Measurements from ENCODE around the gene OGFR.

Gene OGFR

DNA sequence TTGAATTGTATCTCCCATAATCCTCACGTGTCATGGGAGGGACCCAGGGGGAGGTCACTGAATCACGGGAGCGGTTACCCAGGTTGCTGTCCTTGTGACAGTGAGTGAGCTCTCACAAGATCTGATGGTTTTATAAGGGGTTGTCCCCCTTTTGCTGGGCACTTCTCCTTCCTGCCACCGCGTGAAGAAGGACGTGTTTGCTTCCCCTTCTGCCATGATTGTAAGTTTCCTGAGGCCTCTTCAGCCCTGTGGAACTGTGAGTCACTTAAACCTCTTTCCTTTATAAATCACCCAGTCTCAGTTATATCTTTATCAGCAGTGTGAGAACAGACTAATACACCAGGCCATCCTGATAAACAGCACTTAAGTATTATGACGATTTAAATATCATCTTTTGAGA, 17.3 kb upstream of the OGFR start:
- TF ChIP-seq, protein P1, sequence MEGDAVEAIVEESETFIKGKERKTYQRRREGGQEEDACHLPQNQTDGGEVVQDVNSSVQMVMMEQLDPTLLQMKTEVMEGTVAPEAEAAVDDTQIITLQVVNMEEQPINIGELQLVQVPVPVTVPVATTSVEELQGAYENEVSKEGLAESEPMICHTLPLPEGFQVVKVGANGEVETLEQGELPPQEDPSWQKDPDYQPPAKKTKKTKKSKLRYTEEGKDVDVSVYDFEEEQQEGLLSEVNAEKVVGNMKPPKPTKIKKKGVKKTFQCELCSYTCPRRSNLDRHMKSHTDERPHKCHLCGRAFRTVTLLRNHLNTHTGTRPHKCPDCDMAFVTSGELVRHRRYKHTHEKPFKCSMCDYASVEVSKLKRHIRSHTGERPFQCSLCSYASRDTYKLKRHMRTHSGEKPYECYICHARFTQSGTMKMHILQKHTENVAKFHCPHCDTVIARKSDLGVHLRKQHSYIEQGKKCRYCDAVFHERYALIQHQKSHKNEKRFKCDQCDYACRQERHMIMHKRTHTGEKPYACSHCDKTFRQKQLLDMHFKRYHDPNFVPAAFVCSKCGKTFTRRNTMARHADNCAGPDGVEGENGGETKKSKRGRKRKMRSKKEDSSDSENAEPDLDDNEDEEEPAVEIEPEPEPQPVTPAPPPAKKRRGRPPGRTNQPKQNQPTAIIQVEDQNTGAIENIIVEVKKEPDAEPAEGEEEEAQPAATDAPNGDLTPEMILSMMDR (IDR thresholded peaks at IDR 0.05; ENCODE audit: control insufficient read depth, insufficient read depth, low read depth, low read length, missing control alignments), result no peak
- H3K4me3 ChIP-seq (ENCODE audit: control insufficient read depth, low read depth, low read length), result no peak overlapping the region
- no peak for DNase-seq (ENCODE audit: low read depth)

DNA sequence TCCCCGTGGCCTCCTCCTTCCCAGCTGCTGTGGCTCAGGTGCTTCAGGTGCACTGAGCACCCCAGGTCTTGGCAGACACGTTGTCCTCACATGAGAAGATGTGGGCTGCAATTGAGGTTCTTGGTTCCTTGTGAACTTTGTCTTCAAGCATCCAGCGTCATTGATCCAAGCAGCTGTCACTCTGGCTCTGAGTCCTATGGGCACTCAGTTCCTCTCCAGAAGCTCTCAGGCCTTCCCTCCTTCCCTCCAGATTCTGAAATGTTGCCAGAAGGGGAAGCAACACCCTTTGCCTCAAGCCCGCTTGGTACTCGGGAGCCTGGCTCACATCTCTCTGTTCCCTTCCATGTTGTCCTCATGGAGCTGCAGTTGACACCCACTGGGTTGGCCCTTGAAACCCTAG, 16.8 kb upstream of the OGFR start:
- TF ChIP-seq, protein P1 (IDR thresholded peaks at IDR 0.05; ENCODE audit: control insufficient read depth, insufficient read depth, low read depth, low read length, missing control alignments), result no peak
- DNase-seq (ENCODE audit: low read depth), result no peak

DNA sequence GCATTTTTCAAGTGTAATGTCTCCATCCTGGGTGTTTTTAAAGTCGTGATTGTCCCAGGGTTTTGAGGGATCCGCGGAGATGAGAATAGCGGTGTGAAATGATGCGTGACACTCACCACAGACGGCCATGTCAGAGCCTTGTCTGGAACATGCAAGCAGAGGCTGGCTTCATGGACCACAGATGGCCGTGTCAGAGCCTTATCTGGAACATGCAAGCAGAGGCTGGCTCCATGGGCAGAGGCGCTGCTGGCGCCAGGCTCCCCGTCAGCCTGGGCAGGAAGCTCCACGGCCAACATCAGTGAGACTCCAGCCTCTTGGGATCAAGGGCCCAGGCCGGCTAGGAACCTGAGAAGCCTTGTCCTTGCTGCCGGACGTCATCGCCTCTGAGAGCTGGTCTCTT, 16.0 kb upstream of the OGFR start:
- H3K4me3 ChIP-seq (ENCODE audit: control insufficient read depth, low read depth, low read length), result no peak overlapping the region
- no peak for DNase-seq (ENCODE audit: low read depth)

More for the DNA sequence above, 16.8 kb upstream of the OGFR start:
- no peak overlapping the region for H3K4me3 ChIP-seq (ENCODE audit: control insufficient read depth, low read depth, low read length)

DNA sequence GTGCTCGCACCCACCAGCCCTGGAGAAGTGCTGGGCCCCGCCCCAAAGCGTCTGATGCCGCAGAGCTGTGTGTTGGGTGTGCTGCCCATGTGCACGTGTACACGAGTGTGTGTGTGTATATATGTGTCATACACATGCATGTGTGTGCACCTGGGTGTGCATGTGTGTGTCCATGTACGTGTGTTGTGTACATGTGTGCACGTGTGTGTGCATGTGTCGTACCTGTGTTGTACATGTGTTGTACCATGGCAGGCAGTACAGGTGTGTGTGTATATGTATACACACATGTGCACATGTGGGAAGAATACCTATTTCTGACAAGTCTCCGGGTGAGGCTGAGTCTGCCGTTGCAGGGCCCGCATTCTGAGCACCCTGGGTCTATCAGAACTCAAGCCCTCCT, 14.6 kb upstream of the OGFR start:
- no peak for DNase-seq (ENCODE audit: low read depth)
- H3K4me3 ChIP-seq (ENCODE audit: control insufficient read depth, low read depth, low read length), result no peak overlapping the region

More for the DNA sequence above, 16.0 kb upstream of the OGFR start:
- TF ChIP-seq, protein P1 (IDR thresholded peaks at IDR 0.05; ENCODE audit: control insufficient read depth, insufficient read depth, low read depth, low read length, missing control alignments), result no peak

DNA sequence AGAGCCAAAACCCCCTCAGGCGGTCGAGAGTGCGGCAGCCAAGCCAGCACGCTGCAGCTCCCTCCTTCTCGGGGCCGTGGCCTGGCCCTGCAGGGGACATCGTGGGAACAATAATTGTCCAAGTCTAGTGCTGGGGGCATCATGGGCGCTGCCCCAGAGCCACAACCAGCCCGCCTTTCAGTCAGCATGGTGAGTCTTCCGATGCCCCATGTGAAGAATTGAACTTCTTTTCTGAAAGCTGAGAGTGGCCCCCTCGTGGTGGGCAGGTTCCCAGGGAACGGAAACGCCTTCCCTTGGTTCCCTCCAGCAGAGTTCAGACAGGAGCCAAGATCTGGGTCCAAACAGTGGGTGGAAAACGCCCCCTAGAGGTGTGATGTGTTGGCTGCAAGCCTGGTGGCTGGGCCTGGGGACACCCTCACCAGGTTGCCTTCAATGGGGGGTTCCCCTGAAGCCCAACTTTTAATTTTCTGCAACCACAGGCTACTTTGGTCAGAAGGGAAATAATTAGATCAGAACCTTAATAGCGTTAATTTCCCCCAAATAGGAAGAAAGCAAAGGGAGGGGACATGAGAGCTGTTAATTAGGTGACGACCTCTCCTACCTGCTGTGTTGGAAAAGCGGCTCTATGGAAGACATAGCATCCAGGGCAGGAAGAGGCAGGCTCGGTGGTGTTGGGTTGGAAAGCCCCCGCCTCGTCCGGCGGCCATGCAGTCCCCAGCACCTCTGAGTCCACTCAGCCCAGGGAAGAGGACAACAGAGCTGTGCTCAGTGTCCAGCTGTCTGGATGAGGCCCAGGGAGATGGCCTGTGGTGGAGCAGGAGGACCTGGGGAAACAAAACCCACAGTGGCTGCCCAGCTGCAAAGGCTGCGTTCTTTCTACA, 13.1 kb upstream of the OGFR start:
- H3K4me3 ChIP-seq (ENCODE audit: control insufficient read depth, low read depth, low read length), result no peak overlapping the region
- TF ChIP-seq, protein P1 (IDR thresholded peaks at IDR 0.05; ENCODE audit: control insufficient read depth, insufficient read depth, low read depth, low read length, missing control alignments), result peak; percentile 97
- peak; percentile 63 for DNase-seq (ENCODE audit: low read depth)

More for the DNA sequence above, 14.6 kb upstream of the OGFR start:
- TF ChIP-seq, protein P1 (IDR thresholded peaks at IDR 0.05; ENCODE audit: control insufficient read depth, insufficient read depth, low read depth, low read length, missing control alignments), result no peak

DNA sequence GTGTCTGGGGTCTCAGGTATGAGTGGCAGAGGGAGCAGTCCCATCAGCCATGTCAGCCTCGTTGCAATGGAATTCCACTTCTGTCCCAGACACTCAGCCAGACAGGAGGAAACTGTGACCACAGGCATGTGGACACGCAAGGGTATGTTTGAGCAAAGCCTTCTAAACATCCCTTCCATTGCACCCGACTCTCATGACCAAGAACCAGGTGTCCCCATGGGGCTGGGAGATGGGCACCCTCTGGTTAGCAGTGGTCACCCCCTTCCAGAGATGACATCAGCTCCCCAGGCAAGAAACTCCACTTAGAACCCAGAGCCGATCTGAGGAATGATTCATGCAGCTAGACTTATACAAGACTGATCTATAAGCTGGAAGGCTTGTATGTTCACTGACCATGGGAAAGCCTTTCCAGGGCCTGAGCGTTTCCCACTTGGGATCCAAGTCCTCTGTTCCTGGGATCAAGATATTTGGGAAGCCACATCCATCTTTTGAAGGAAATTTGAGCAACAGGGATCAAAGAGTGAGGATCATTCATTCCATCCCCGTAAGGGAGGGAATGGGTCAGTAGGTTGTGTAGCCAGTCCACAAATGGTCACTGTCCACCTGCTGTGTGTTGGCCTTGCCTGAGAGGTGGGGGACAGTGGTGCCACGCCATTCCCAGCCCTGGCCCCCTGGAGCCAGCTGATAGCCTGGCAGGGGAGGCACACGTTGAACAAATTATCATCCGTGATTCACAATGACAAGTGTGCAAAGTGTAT, 12.3 kb upstream of the OGFR start:
- TF ChIP-seq, protein P1 (IDR thresholded peaks at IDR 0.05; ENCODE audit: control insufficient read depth, insufficient read depth, low read depth, low read length, missing control alignments), result no peak
- H3K4me3 ChIP-seq (ENCODE audit: control insufficient read depth, low read depth, low read length), result no peak overlapping the region
- no peak for DNase-seq (ENCODE audit: low read depth)

Data from AG09309 (cell line).